Measurements from ENCODE around the gene ATP2B3. TPM values are rescaled to one million over a fixed set of nuclear protein-coding genes. Genes with fewer than 3 reads are reported as not detected.

ATP2B3 gene
- total RNA-seq, 1 donor from 2014 or later: 0.60 TPM

- no peak overlapping the region for H3K27ac Mint-ChIP-seq
- TF ChIP-seq, protein P1, sequence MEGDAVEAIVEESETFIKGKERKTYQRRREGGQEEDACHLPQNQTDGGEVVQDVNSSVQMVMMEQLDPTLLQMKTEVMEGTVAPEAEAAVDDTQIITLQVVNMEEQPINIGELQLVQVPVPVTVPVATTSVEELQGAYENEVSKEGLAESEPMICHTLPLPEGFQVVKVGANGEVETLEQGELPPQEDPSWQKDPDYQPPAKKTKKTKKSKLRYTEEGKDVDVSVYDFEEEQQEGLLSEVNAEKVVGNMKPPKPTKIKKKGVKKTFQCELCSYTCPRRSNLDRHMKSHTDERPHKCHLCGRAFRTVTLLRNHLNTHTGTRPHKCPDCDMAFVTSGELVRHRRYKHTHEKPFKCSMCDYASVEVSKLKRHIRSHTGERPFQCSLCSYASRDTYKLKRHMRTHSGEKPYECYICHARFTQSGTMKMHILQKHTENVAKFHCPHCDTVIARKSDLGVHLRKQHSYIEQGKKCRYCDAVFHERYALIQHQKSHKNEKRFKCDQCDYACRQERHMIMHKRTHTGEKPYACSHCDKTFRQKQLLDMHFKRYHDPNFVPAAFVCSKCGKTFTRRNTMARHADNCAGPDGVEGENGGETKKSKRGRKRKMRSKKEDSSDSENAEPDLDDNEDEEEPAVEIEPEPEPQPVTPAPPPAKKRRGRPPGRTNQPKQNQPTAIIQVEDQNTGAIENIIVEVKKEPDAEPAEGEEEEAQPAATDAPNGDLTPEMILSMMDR (IDR thresholded peaks at IDR 0.05; ENCODE audit: unreplicated experiment): no peak
- H3K4me1 Mint-ChIP-seq (ENCODE audit: low read depth): no peaks in the 10 kb centered on the region
- no peaks in the 10 kb centered on the region for H3K27me3 Mint-ChIP-seq
- no peak for DNase-seq (ENCODE audit: low spot score, unreplicated experiment)
- H3K9me3 Mint-ChIP-seq (ENCODE audit: low read depth): peaks cover 4% of the 10 kb centered on the region
- H3K4me3 Mint-ChIP-seq (ENCODE audit: low read depth): no peak overlapping the region
- peaks cover 15% of the 10 kb centered on the region for H3K36me3 Mint-ChIP-seq (ENCODE audit: insufficient read depth)
Measured at GRCh38 chrX:153592091-153592833, 74.8 kb downstream of the ATP2B3 start.

- Mint-ChIP-seq H3K4me1 (ENCODE audit: low read depth) (peaks cover 2% of the 10 kb centered on the region), H3K4me3 (ENCODE audit: low read depth) (no peak overlapping the region), H3K36me3 (ENCODE audit: insufficient read depth) (peaks cover 13% of the 10 kb centered on the region), H3K27me3 (no peaks in the 10 kb centered on the region), H3K27ac (no peak overlapping the region), H3K9me3 (ENCODE audit: low read depth) (peaks cover 5% of the 10 kb centered on the region)
- TF ChIP-seq, protein P1 (IDR thresholded peaks at IDR 0.05; ENCODE audit: unreplicated experiment): no peak
- DNase-seq (ENCODE audit: low spot score, unreplicated experiment): no peak
Measured at GRCh38 chrX:153592966-153593688, 75.7 kb downstream of the ATP2B3 start.

- no peak for DNase-seq (ENCODE audit: low spot score, unreplicated experiment)
- no peaks in the 10 kb centered on the region for H3K27me3 Mint-ChIP-seq
- peaks cover 10% of the 10 kb centered on the region for H3K36me3 Mint-ChIP-seq (ENCODE audit: insufficient read depth)
- TF ChIP-seq, protein P1 (IDR thresholded peaks at IDR 0.05; ENCODE audit: unreplicated experiment): no peak
- peaks cover 2% of the 10 kb centered on the region for H3K9me3 Mint-ChIP-seq (ENCODE audit: low read depth)
- no peak overlapping the region for H3K27ac Mint-ChIP-seq
- peaks cover 2% of the 10 kb centered on the region for H3K4me1 Mint-ChIP-seq (ENCODE audit: low read depth)
- no peak overlapping the region for H3K4me3 Mint-ChIP-seq (ENCODE audit: low read depth)
Measured at GRCh38 chrX:153593811-153594500, 76.5 kb downstream of the ATP2B3 start.

DNA sequence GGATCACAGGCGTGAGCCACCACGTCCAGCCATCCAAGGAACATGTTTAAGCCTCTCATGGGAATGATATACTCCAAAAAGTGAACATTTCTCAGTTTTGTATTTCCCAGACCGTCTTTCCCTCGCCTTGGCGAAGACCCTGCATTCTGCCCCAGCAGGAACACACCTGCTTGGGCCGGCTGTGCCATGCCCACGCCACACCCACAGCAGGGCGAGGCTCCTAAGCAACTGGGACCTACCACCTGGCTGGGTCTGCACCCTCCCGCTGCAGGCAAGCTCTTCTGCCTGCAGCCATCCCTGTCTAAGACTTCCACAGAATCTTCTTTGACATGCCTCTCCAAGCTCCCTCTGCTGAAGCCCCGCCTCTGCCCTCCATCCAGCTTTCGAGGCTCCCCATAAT lies 77.9 kb downstream of the ATP2B3 start:
- H3K27me3 Mint-ChIP-seq: no peaks in the 10 kb centered on the region
- no peak overlapping the region for H3K4me3 Mint-ChIP-seq (ENCODE audit: low read depth)
- H3K36me3 Mint-ChIP-seq (ENCODE audit: insufficient read depth): peaks cover 10% of the 10 kb centered on the region
- no peak for DNase-seq (ENCODE audit: low spot score, unreplicated experiment)
- H3K9me3 Mint-ChIP-seq (ENCODE audit: low read depth): peaks cover 2% of the 10 kb centered on the region
- no peak overlapping the region for H3K27ac Mint-ChIP-seq
- peaks cover 7% of the 10 kb centered on the region for H3K4me1 Mint-ChIP-seq (ENCODE audit: low read depth)
- TF ChIP-seq, protein P1 (IDR thresholded peaks at IDR 0.05; ENCODE audit: unreplicated experiment): no peak
